HEK293 (cell line): ENCODE data around the gene LDHAL6B.

Source experiments
- CTCF ChIA-PET: fragments of 350-600 bp; formaldehyde crosslinking; extraction: SDS; loops from one replicate; lab custom pipeline; 2021; ENCODE audit warnings: antibody characterized with exemption; lab: Yijun Ruan, JAX
- POLR2A ChIA-PET: fragments of 300-600 bp; formaldehyde crosslinking; extraction: SDS; loops from one replicate; lab custom pipeline; 2020; ENCODE audit warnings: antibody characterized with exemption, inconsistent platforms; lab: Yijun Ruan, JAX
- H3K27ac ChIP-seq: fragments of 200-500 bp; sonication (Bioruptor generic); 2 replicates; pipeline ENCODE4 v1.5.1; 2014; ENCODE audit warnings: low read depth, low read length, control low read depth, inconsistent platforms; ENCODE audit errors: extremely low read depth
- H3K36me3 ChIP-seq, 2 experiments: fragments of 200-500 bp in 1 of 2; sonication (Bioruptor generic) in 1 of 2; 1 replicate in 1 of 2; 2 replicates in 1 of 2; pipeline ENCODE4 v1.5.1; 2014 to 2017; ENCODE audit warnings: inconsistent platforms in 2 of 2, low read length in 2 of 2; ENCODE audit not compliant: control insufficient read depth in 2 of 2, insufficient read depth in 1 of 2
- H3K4me1 ChIP-seq: fragments of 200-500 bp; sonication (Bioruptor generic); 2 replicates; pipeline ENCODE4 v1.5.1; 2014; ENCODE audit warnings: mild to moderate bottlenecking, low read length, inconsistent platforms; ENCODE audit not compliant: control insufficient read depth, insufficient read depth
- H3K4me3 ChIP-seq: 2 replicates; pipeline ENCODE4 v1.5.1; 2011; ENCODE audit warnings: low read depth, mild to moderate bottlenecking, control low read depth, low read length, moderate library complexity
- H3K9me3 ChIP-seq: fragments of 200-500 bp; sonication (Bioruptor generic); 2 replicates; pipeline ENCODE4 v1.5.1; 2014; ENCODE audit warnings: low read depth, low read length, inconsistent platforms; ENCODE audit not compliant: control insufficient read depth, insufficient read depth
- FEZF1 ChIP-seq: fragments of 450-650 bp; formaldehyde crosslinking; IDR thresholded peaks from 2 replicates; pipeline ENCODE4 v1.5.1; 2016; ENCODE audit warnings: missing biosample characterization, missing genetic modification characterization
- HOXA7 ChIP-seq: sonication (generic); formaldehyde crosslinking; IDR thresholded peaks from 2 replicates; pipeline ENCODE4 v1.8.1; 2022; ENCODE audit warnings: missing genetic modification reagents, borderline replicate concordance
- KLF1 ChIP-seq: fragments of 450-650 bp; formaldehyde crosslinking; IDR thresholded peaks from 2 replicates; pipeline ENCODE4 v1.5.1; 2016; ENCODE audit warnings: missing biosample characterization, missing genetic modification characterization
- PRDM6 ChIP-seq: fragments of 450-650 bp; formaldehyde crosslinking; IDR thresholded peaks from 2 replicates; pipeline ENCODE4 v1.5.1; 2017; ENCODE audit warnings: missing biosample characterization, missing genetic modification characterization
- SCRT2 ChIP-seq: fragments of 450-650 bp; formaldehyde crosslinking; IDR thresholded peaks from 2 replicates; pipeline ENCODE4 v1.5.1; 2016; ENCODE audit warnings: missing biosample characterization, missing genetic modification characterization
- SP3 ChIP-seq: fragments of 450-650 bp; formaldehyde crosslinking; IDR thresholded peaks from 2 replicates; pipeline ENCODE4 v1.5.1; 2016; ENCODE audit warnings: missing biosample characterization, missing genetic modification characterization
- WT1 ChIP-seq: fragments of 450-650 bp; formaldehyde crosslinking; IDR thresholded peaks from 2 replicates; pipeline ENCODE4 v1.5.1; 2016; ENCODE audit warnings: missing biosample characterization, missing genetic modification characterization
- ZBTB20 ChIP-seq: fragments of 450-650 bp; formaldehyde crosslinking; IDR thresholded peaks from 2 replicates; pipeline ENCODE4 v1.5.1; 2016; ENCODE audit warnings: missing biosample characterization, missing genetic modification characterization
- ZBTB48 ChIP-seq: fragments of 450-650 bp; formaldehyde crosslinking; IDR thresholded peaks from 2 replicates; pipeline ENCODE4 v1.5.1; 2016; ENCODE audit warnings: missing biosample characterization, missing genetic modification characterization
- ZNF10 ChIP-seq: fragments of 450-650 bp; formaldehyde crosslinking; IDR thresholded peaks from 2 replicates; pipeline ENCODE4 v1.5.1; 2017; ENCODE audit warnings: missing biosample characterization, missing genetic modification characterization
- ZNF248 ChIP-seq: fragments of 450-650 bp; formaldehyde crosslinking; IDR thresholded peaks from 2 replicates; pipeline ENCODE4 v1.5.1; 2017; ENCODE audit warnings: missing biosample characterization, missing genetic modification characterization
- ZNF311 ChIP-seq: fragments of 450-650 bp; formaldehyde crosslinking; IDR thresholded peaks from 2 replicates; pipeline ENCODE4 v1.5.1; 2017; ENCODE audit warnings: missing biosample characterization, missing genetic modification characterization, borderline replicate concordance
- ZNF354C ChIP-seq: fragments of 450-650 bp; formaldehyde crosslinking; IDR thresholded peaks from 2 replicates; pipeline ENCODE4 v1.5.1; 2016; ENCODE audit warnings: missing biosample characterization, missing genetic modification characterization, low read depth, borderline replicate concordance
- ZNF366 ChIP-seq: fragments of 450-650 bp; formaldehyde crosslinking; conservative IDR thresholded peaks from 2 replicates; pipeline ENCODE4 v1.5.1; 2016; ENCODE audit warnings: missing biosample characterization, missing genetic modification characterization
- ZNF391 ChIP-seq: fragments of 450-650 bp; formaldehyde crosslinking; IDR thresholded peaks from 2 replicates; pipeline ENCODE4 v1.5.1; 2016; ENCODE audit warnings: low read depth, missing biosample characterization, missing genetic modification characterization, borderline replicate concordance
- ZNF423 ChIP-seq: fragments of 450-650 bp; formaldehyde crosslinking; IDR thresholded peaks from 2 replicates; pipeline ENCODE4 v1.5.1; 2016; ENCODE audit warnings: missing biosample characterization, missing genetic modification characterization
- ZNF449 ChIP-seq: fragments of 450-650 bp; formaldehyde crosslinking; IDR thresholded peaks from 2 replicates; pipeline ENCODE4 v1.5.1; 2017; ENCODE audit warnings: missing biosample characterization, mild to moderate bottlenecking, missing genetic modification characterization, moderate library complexity
- ZNF501 ChIP-seq: fragments of 450-650 bp; formaldehyde crosslinking; IDR thresholded peaks from 2 replicates; pipeline ENCODE4 v1.5.1; 2016; ENCODE audit warnings: missing biosample characterization, missing genetic modification characterization
- ZNF623 ChIP-seq: fragments of 450-650 bp; formaldehyde crosslinking; IDR thresholded peaks from 2 replicates; pipeline ENCODE4 v1.5.1; 2016; ENCODE audit warnings: missing biosample characterization, missing genetic modification characterization
- ZNF830 ChIP-seq: fragments of 450-650 bp; IDR thresholded peaks from 2 replicates; pipeline ENCODE4 v1.5.0; 2018; ENCODE audit warnings: missing biosample characterization, missing genetic modification characterization, low read depth, mild to moderate bottlenecking, moderate library complexity
- TF ChIP-seq, protein P1 (sequence below): fragments of 450-650 bp; formaldehyde crosslinking; IDR thresholded peaks from 2 replicates; pipeline ENCODE4 v1.5.1; 2016; ENCODE audit warnings: missing biosample characterization, missing genetic modification characterization
- TF ChIP-seq, protein P2 (sequence below): fragments of 450-650 bp; formaldehyde crosslinking; IDR thresholded peaks from 2 replicates; pipeline ENCODE4 v1.5.1; 2016; ENCODE audit warnings: missing biosample characterization, missing genetic modification characterization, borderline replicate concordance

The LDHAL6B gene

DNA sequence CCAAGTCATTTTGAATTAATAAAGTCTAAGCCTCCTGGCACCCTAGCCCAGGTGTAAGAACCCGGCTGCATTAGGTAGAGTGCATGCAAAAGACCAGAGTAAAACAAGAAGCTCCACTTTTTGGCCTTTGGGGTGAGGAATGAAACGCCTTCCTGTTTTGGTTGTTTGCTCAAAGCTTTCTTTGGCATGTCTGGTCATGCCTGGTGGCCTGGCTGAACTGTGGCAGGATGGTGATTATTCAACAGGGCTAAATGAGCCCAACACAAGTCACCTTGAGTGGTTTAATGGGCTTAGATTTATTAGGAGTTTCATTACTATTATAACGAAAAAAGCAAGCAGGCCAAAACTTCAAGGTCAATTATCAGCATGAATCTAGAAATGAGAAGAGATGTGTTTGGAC, 40.9 kb upstream of the LDHAL6B start (continued):
- peak; percentile 35; the same call in 1 of the 2 replicates for TF ChIP-seq SCRT2 (tag by site-specific recombination)
- no peak for TF ChIP-seq ZNF354C (tag by site-specific recombination)
- no peak for TF ChIP-seq SP3 (tag by site-specific recombination)
- TF ChIP-seq, protein P1, sequence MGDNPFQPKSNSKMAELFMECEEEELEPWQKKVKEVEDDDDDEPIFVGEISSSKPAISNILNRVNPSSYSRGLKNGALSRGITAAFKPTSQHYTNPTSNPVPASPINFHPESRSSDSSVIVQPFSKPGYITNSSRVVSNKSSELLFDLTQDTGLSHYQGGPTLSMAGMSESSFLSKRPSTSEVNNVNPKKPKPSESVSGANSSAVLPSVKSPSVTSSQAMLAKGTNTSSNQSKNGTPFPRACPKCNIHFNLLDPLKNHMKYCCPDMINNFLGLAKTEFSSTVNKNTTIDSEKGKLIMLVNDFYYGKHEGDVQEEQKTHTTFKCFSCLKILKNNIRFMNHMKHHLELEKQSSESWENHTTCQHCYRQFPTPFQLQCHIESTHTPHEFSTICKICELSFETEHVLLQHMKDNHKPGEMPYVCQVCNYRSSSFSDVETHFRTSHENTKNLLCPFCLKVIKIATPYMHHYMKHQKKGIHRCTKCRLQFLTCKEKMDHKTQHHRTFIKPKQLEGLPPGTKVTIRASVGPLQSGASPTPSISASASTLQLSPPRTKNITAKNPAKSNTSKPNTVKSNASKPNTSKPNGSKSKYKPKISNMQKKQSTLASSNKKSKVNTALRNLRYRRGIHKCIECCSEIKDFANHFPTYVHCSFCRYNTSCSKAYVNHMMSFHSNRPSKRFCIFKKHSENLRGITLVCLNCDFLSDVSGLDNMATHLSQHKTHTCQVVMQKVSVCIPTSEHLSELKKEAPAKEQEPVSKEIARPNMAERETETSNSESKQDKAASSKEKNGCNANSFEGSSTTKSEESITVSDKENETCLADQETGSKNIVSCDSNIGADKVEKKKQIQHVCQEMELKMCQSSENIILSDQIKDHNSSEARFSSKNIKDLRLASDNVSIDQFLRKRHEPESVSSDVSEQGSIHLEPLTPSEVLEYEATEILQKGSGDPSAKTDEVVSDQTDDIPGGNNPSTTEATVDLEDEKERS = no peak
- no peak for TF ChIP-seq HOXA7 (CRISPR knock-in tag)
- no peak for TF ChIP-seq ZBTB20 (tag by site-specific recombination)
- peak; percentile 55; the same call in 1 of the 2 replicates for TF ChIP-seq ZNF449 (tag by site-specific recombination)
- TF ChIP-seq ZNF248 (tag by site-specific recombination) = no peak
- no peak for TF ChIP-seq ZNF501
- no peak for TF ChIP-seq ZNF423
- TF ChIP-seq, protein P2, sequence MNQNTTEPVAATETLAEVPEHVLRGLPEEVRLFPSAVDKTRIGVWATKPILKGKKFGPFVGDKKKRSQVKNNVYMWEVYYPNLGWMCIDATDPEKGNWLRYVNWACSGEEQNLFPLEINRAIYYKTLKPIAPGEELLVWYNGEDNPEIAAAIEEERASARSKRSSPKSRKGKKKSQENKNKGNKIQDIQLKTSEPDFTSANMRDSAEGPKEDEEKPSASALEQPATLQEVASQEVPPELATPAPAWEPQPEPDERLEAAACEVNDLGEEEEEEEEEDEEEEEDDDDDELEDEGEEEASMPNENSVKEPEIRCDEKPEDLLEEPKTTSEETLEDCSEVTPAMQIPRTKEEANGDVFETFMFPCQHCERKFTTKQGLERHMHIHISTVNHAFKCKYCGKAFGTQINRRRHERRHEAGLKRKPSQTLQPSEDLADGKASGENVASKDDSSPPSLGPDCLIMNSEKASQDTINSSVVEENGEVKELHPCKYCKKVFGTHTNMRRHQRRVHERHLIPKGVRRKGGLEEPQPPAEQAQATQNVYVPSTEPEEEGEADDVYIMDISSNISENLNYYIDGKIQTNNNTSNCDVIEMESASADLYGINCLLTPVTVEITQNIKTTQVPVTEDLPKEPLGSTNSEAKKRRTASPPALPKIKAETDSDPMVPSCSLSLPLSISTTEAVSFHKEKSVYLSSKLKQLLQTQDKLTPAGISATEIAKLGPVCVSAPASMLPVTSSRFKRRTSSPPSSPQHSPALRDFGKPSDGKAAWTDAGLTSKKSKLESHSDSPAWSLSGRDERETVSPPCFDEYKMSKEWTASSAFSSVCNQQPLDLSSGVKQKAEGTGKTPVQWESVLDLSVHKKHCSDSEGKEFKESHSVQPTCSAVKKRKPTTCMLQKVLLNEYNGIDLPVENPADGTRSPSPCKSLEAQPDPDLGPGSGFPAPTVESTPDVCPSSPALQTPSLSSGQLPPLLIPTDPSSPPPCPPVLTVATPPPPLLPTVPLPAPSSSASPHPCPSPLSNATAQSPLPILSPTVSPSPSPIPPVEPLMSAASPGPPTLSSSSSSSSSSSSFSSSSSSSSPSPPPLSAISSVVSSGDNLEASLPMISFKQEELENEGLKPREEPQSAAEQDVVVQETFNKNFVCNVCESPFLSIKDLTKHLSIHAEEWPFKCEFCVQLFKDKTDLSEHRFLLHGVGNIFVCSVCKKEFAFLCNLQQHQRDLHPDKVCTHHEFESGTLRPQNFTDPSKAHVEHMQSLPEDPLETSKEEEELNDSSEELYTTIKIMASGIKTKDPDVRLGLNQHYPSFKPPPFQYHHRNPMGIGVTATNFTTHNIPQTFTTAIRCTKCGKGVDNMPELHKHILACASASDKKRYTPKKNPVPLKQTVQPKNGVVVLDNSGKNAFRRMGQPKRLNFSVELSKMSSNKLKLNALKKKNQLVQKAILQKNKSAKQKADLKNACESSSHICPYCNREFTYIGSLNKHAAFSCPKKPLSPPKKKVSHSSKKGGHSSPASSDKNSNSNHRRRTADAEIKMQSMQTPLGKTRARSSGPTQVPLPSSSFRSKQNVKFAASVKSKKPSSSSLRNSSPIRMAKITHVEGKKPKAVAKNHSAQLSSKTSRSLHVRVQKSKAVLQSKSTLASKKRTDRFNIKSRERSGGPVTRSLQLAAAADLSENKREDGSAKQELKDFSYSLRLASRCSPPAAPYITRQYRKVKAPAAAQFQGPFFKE (tag by site-specific recombination) = no peak
- TF ChIP-seq ZNF366 = no peak
- no peak for TF ChIP-seq WT1
- no peak for TF ChIP-seq ZNF391 (tag by site-specific recombination)
- TF ChIP-seq ZNF311 (tag by site-specific recombination) = no peak
- TF ChIP-seq FEZF1 = no peak
- TF ChIP-seq KLF1 (tag by site-specific recombination) = no peak
- TF ChIP-seq, all 188 proteins: peak for 4

DNA sequence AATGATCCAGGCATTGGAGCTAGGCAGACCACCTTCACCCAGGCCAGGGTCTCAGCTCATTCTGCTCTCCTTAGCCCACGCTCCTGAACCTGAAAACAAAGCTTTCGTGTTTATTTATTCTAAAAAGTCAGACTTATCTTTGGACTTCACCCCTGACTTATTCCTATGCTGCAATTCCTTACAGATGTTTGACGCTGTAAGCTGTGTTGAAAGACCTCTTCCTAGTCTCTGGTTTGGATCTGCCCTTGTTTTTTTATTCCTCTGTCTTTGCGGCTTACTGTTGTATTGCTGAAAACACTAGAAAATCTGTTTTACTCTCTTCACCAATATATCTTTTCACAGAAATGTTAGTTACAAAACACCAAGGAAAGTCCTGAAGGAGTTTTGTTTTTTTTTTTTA, 40.5 kb upstream of the LDHAL6B start:
- ChIA-PET CTCF (interaction anchor here (0.6 to 1.8 kb wide), 4 partner anchors 8 to 363 kb away, joined by 3 to 13 read pairs (median 4); no protein-coding TSS in a partner anchor), POLR2A (no interaction called here)
- Histone ChIP-seq H3K9me3 (no peaks in the 10 kb centered on the region), H3K27ac (0 out of 2 replicates have a peak overlapping the region, but pooled peaks have one; percentile 37), H3K4me1 (peaks cover 5% of the 10 kb centered on the region; the same call in 1 of the 2 replicates), H3K4me3 (no peak overlapping the region), H3K36me3 (peaks cover 4 to 5% of the 10 kb centered on the region in 2 experiments; a peak in 2 of 3 replicates)
- TF ChIP-seq ZBTB48 (tag by site-specific recombination) (no peak), ZNF830 (tag by site-specific recombination) (no peak), ZNF623 (no peak), PRDM6 (tag by site-specific recombination) (no peak), ZNF10 (tag by site-specific recombination) (no peak)
